GM13976 (cell line): ENCODE data around the gene TAC3.
"Not testable (repeated sequence)": the region's sequence is repeated elsewhere in the genome, so short reads cannot be mapped to it uniquely, and the experiment has no call there.

Source experiments
- DNase-seq: peaks from one replicate; pipeline ENCODE4 v3.0.0; 2012; ENCODE audit warnings: low spot score
- in situ Hi-C: fragments of 300-500 bp; cut with MboI; formaldehyde crosslinking; loops from one replicate; pipeline ENCODE4 v1.12.0; 2022; ENCODE audit warnings: low sequenced_read_pairs, mixed read lengths, inconsistent platforms; ENCODE audit not compliant: unreplicated experiment
- TF ChIP-seq, protein P1 (sequence below): IDR thresholded peaks from 2 replicates; pipeline ENCODE4 v1.5.1; 2012; ENCODE audit warnings: borderline replicate concordance, mild to moderate bottlenecking; ENCODE audit not compliant: insufficient read depth; ENCODE audit errors: extremely low read depth, missing control alignments, control extremely low read depth

The TAC3 gene

DNA sequence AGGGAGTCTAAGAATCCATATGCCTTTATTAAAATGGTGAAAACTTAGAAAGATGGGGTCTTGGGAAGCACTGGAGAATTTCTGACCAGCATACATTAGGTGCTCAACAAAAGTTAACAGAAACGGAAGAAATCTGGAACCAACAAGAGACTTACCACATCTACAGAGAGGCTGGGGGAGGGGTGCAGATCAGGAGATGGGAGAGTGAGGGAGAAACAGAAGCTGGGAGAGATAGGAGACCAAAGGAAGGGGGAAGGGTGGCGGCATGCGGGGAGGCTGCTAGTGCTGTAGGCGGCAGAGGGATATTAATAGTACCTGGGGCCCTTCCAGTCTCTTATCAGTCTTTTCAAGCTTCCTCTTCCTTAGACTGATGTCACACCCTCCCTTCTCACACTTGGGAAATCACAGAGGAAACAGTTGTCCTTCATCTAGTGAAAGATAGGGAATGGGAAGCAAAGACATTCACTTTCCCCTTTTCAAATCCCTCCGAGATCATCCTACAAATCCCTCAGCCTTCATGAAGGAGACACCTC, 28.1 kb downstream of the TAC3 start:
- TF ChIP-seq, protein P1, sequence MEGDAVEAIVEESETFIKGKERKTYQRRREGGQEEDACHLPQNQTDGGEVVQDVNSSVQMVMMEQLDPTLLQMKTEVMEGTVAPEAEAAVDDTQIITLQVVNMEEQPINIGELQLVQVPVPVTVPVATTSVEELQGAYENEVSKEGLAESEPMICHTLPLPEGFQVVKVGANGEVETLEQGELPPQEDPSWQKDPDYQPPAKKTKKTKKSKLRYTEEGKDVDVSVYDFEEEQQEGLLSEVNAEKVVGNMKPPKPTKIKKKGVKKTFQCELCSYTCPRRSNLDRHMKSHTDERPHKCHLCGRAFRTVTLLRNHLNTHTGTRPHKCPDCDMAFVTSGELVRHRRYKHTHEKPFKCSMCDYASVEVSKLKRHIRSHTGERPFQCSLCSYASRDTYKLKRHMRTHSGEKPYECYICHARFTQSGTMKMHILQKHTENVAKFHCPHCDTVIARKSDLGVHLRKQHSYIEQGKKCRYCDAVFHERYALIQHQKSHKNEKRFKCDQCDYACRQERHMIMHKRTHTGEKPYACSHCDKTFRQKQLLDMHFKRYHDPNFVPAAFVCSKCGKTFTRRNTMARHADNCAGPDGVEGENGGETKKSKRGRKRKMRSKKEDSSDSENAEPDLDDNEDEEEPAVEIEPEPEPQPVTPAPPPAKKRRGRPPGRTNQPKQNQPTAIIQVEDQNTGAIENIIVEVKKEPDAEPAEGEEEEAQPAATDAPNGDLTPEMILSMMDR, result no peak
- in situ Hi-C loops, result loop anchor here (25.0 kb wide), 1 partner anchor 151 kb away; no protein-coding TSS in a partner anchor
- DNase-seq, result peak; percentile 18

DNA sequence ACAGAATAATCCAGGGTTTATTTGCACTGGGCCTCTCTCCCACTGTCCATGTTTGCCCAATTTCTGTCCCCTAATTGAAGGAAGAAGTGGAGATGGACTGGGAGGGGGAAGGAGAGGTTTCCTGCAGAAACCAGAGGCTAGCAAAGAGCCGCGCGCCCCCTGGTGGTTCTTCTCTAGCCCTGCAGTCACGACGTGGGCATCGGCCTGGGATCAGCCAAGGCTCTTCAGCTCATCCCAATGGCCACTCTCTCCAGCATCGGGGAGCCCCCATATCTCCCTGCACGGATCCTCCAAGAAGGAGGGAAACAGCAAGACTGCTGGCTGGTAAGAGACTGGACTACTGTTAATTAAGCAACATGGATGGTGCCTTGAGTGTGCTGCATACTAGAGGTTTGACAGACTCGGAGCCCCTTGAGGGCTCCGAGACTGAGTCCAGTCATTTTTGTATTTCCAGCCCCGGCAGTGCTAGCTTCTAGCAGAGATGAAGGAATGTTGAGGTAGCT, 28.7 kb downstream of the TAC3 start:
- in situ Hi-C loops, result loop anchor here (25.0 kb wide), 1 partner anchor 150 kb away; no protein-coding TSS in a partner anchor

DNA sequence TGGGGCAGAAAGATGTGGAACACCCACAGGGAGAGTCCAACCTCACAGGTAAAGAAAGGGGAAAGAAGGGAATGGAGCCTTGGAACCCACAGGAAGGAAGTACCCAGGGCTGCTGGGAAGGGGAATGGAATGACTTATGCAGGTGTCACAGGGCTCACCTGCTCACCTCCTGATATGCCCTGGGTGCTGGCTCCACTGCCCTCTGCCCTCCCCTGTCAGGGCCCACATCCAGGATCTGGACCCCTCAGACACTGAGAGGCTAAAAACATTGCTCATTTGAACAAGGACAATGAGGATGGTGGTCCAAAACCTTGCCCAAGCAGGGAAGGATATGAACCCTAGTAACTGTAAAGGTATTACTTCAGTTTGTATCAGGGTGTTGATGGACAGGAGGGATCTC, 29.3 kb downstream of the TAC3 start:
- TF ChIP-seq, protein P1, result no peak
- no peak for DNase-seq
- in situ Hi-C loops, result loop anchor here (25.0 kb wide), 1 partner anchor 150 kb away; no protein-coding TSS in a partner anchor

More for the DNA sequence above, 28.7 kb downstream of the TAC3 start:
- peak; percentile 79 for DNase-seq
- TF ChIP-seq, protein P1, result peak; percentile 80

DNA sequence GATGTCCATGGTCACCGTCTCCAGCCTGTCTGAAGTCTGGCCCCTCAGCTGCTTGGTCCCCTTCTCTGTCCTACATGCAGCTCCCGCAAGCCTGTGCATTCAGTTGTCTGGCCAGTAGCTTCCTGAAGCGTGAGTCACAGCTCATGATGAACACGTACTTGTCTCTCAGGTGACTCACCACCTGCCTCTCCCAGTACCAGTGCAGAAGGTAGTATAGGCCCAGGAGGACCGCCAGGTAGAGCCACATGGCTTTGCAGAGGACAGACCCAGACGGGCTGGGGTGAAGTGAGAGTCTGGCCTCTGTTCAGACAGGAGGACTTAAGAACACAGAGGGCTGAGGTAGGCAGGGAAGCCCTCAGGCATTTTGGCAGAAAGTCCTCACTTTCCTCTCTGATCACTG, 30.6 kb downstream of the TAC3 start:
- in situ Hi-C loops, result loop anchor here (25.0 kb wide), 1 partner anchor 148 kb away; no protein-coding TSS in a partner anchor

DNA sequence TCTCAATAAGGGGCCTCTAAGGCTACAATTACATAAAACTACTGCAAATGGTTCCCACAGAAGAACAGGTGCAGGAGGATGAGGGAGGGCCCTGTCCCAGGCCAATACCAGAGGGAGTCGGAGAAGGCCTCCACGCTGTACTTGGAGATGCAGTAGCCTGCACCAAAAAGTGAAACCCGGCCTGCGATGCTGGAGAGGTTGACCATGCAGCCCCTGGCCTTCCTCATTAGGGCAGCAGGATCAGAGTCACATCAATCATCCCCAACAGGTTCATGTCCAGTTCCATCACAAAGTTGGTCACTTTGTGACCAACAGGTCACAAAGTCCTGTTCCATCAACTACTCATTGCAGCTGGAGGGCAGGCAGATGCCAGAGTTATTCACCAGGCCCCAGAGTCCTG, 32.9 kb downstream of the TAC3 start:
- DNase-seq, result no peak
- in situ Hi-C loops, result loop anchor here (25.0 kb wide), 1 partner anchor 146 kb away; no protein-coding TSS in a partner anchor
- TF ChIP-seq, protein P1, result no peak

More for the DNA sequence above, 30.6 kb downstream of the TAC3 start:
- peak; percentile 1 for DNase-seq

DNA sequence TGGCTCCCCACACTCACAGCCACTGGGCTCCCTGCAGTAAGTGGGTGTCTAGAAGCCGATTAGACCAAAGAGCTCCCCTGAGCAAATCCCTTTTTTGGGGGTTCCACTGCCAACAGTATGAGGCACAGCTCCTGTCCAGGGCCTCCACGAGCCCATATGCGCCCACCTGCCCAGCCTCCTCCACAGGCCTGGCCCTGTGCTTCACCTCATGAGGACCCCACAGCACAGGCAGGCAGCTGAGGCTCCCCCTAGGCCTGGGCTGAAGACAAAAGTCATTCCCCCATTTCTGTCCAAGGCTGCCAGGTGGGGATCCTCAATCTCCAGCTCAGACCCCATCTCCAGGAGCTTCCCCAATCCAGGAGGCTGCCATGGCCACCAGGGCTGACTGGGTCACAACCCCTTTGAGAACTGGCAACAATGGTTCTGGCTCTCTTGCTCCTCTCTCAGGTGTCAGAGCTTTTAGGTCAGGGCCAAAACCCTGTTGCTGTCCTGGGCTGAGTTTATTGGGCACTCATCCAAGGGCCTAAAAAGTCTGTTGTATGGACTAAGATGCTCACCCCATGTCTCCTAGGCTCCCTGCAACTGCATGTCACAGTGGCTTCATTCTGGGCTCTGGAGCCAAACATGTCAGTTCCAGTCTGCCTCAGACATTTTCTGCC, 33.6 kb downstream of the TAC3 start:
- DNase-seq, result not testable (repeated sequence)
- in situ Hi-C loops, result loop anchor here (25.0 kb wide), 1 partner anchor 145 kb away; no protein-coding TSS in a partner anchor

DNA sequence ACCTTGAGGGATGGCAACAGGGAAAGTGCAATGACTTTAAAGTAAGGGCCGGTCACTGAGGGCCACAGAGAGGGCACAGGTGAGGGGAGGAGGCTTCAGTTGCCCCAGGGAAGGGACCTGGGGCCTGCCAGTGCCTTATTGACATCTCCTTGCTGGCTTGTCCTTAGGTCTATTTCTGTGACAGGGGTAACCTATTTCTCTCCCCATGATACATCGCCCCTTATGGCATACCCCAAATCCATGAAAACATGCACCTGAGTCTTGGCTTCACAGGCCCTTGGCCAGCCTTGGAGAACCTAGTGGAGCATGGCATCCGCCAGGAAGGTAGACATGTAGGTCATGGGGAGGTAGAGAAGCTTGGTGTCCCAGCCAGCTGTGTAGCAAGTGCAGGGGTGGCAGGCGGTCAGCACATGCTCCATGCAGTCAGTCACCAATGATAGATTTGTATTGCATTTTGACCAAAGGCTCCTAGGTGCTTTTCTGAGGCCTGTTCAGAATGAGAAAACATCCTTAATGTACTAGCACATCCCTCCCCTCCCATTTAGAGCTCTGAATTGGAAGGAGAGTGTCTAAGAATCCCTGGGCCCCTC, 35.3 kb downstream of the TAC3 start:
- TF ChIP-seq, protein P1, result no peak
- DNase-seq, result no peak
- in situ Hi-C loops, result loop anchor here (25.0 kb wide), 1 partner anchor 144 kb away; no protein-coding TSS in a partner anchor
